VCaP (cell line): ENCODE results near the gene ZNF132.
"Not testable (repeated sequence)": the region's sequence is repeated elsewhere in the genome, so short reads cannot be mapped to it uniquely, and the experiment has no call there.

Experiments
- H3K27ac ChIP-seq: fragments of 450-650 bp; 2 replicates; pipeline ENCODE4 v1.5.1; 2017
- CTCF ChIP-seq: fragments of 450-650 bp; conservative IDR thresholded peaks from 2 replicates; pipeline ENCODE4 v1.5.1; 2017; ENCODE audit warnings: mild to moderate bottlenecking, moderate library complexity

ZNF132 gene

GRCh38 chr19:58408152-58409009, 31.6 kb downstream of the ZNF132 start, which contains the start of gene ZNF584:
Gene ZNF584 (plus strand): TSS chr19:58408649. CDS start chr19:58409148, 499 bp downstream.
- peak within 1 kb of the TSS; percentile 92 for H3K27ac ChIP-seq
- TF ChIP-seq CTCF = 0 out of 2 replicates have a peak, but pooled peaks have one; percentile 10

- no peak for TF ChIP-seq CTCF
- H3K27ac ChIP-seq = peak overlapping the region; percentile 92
Observed at GRCh38 chr19:58407658-58408151, 32.2 kb downstream of the ZNF132 start.

- peak; percentile 32 for TF ChIP-seq CTCF
- H3K27ac ChIP-seq = peak overlapping the region; percentile 92
Observed at GRCh38 chr19:58406818-58407657, 32.9 kb downstream of the ZNF132 start.

GRCh38 chr19:58403920-58404478, 36.0 kb downstream of the ZNF132 start:
- H3K27ac ChIP-seq = not testable (repeated sequence)

- H3K27ac ChIP-seq = peak overlapping the region; percentile 76
- no peak; the same call in 1 of the 2 replicates for TF ChIP-seq CTCF
Observed at GRCh38 chr19:58401840-58402421, 38.0 kb downstream of the ZNF132 start.

GRCh38 chr19:58400916-58401839, 38.8 kb downstream of the ZNF132 start:
- TF ChIP-seq CTCF = peak; percentile 9; the same call in 1 of the 2 replicates
- H3K27ac ChIP-seq = peak overlapping the region; percentile 76
